ENCODE measurements around the gene ATG101. TPM values are rescaled to one million over a fixed set of nuclear protein-coding genes. Genes with fewer than 3 reads are reported as not detected.
"Not testable (repeated sequence)": the region's sequence is repeated elsewhere in the genome, so short reads cannot be mapped to it uniquely, and the experiment has no call there.

ATG101 gene
- total RNA-seq, 4 donors from 2014 or later = 30.3 to 71.4 (median 61.2) TPM

DNA sequence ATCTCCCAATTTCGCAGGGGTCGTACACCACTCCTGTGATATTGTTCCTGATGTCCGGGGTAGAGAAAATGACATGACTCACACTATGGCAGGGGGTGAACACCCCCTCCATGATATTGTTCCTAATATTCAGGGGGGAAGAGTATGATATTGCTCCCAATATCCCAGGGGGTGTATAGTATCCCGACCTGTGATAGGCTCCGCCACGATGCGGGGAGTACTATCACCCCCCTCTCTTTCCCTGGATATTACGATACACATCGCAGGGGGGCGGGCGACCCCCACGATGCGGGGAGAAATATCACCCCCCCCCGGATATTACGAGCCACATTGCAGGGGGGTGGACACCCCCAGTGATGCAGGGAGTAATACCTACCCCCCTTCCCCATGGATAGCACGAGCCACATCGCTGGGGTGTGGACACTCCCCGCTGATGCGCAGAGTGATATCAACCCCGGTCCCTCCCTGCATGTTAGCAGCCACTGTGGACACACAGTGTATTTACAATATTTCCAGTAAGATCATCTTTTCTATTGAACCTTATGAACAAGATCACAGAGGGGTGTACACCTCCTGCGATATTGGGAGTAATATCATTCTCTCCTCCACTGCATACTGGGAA is 27.4 kb downstream of the ATG101 start:
- Histone ChIP-seq H3K27ac (replicated peaks in 1 of 4) (no peak overlapping the region), H3K36me3 (no peaks in the 10 kb centered on the region), H3K4me3 (no peak overlapping the region), H3K9me3 (no peaks in the 10 kb centered on the region), H3K27me3 (peaks cover 0 to 40% (median 0%) of the 10 kb centered on the region in 4 donors), H3K4me1 (no peaks in the 10 kb centered on the region)
- TF ChIP-seq POLR2AphosphoS5 (IDR thresholded peaks at IDR 0.05) (no peak), EP300 (IDR thresholded peaks at IDR 0.05) (no peak), POLR2A (IDR thresholded peaks at IDR 0.05; ENCODE audit: low read depth) (no peak)
- TF ChIP-seq, protein P1, sequence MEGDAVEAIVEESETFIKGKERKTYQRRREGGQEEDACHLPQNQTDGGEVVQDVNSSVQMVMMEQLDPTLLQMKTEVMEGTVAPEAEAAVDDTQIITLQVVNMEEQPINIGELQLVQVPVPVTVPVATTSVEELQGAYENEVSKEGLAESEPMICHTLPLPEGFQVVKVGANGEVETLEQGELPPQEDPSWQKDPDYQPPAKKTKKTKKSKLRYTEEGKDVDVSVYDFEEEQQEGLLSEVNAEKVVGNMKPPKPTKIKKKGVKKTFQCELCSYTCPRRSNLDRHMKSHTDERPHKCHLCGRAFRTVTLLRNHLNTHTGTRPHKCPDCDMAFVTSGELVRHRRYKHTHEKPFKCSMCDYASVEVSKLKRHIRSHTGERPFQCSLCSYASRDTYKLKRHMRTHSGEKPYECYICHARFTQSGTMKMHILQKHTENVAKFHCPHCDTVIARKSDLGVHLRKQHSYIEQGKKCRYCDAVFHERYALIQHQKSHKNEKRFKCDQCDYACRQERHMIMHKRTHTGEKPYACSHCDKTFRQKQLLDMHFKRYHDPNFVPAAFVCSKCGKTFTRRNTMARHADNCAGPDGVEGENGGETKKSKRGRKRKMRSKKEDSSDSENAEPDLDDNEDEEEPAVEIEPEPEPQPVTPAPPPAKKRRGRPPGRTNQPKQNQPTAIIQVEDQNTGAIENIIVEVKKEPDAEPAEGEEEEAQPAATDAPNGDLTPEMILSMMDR (IDR thresholded peaks at IDR 0.05) = no peak
- 80% methylated on average over 12 of the region's 21 CpGs for WGBS
- DNase-seq (ENCODE audit: extremely low spot score) = no peak
- intact Hi-C loops (cut with DNase I) = no loop called here

DNA sequence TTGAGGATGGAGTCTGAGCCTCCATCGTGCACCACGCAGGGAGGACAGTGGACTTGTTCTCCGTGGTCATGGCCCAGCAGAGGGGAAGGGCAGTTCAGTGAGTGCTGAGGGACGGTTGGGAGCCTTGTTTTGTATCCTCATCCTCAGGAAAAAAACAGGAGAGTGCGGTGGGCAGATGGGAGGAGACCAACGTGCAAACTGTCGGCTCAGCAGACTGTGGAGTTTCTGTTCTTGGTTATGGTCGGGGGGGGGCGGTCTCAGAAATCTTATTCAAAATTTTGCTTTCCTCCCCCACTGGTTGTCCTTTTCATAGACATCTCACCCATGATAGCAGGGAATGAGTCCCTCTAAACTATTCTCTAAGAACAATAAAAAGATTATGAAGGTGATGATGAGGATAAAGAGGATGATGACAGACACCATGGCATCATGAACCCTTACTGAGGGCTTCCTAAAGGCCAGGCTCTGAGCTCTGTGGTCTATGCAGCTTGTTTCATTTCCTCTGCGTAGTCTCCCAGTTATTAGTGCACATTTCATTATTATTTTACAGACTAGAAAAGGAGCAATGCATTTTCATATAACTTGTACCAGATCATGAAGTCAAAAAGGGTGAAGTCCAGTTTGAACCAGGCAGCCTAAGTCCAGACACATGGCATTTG is 34.8 kb downstream of the ATG101 start:
- H3K27me3 ChIP-seq = peaks cover 0 to 57% (median 5%) of the 10 kb centered on the region in 4 donors
- H3K9me3 ChIP-seq; H3K36me3 ChIP-seq; H3K4me1 ChIP-seq; intact Hi-C loops (cut with DNase I); H3K27ac ChIP-seq (replicated peaks in 1 of 4); DNase-seq (ENCODE audit: extremely low spot score); H3K4me3 ChIP-seq: not testable (repeated sequence)
- 61% methylated on average over 10 of the region's 10 CpGs for WGBS

DNA sequence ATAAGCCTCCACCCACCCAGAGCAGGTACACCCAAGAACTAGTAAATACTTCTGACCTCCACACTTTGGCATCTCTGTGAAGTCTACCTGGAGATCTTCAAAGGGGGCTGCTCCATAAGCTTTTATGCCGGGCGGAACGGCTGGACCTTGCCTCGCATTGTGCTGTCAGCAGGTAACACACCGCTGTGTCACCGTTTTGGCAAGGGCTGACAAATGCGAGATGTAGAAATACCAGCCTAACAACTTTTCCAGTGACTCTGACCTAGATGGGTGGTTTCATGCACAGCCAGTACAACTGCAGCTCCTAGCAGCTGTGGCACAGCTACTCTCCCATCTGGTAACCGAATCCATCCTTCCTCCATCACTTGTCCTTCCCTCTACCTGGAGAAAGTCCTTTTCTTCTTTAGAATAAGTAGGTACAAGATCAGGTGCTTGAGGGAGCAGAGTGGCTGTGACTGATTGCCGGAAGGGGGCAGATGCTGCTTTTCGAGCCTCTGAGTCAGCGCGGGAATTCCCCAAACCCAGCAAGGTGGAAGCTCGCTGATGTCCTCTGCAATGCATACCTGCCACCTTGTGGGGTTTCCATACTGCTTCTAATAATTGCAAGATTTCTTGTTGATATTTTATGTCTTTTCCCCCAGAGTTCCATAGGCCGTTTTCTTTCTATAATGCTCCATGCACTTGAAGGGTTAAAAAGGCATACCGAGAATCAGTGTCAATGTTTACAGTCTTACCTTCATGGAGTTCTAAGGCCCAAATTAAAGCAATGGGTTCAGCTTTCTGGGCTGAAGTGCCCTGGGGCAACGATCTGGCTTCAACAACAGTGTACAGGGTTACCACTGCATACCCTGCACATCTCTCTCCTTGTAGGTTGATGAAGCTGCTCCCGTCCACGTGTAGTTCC is 46.7 kb downstream of the ATG101 start:
- DNase-seq (ENCODE audit: extremely low spot score); H3K4me3 ChIP-seq; H3K9me3 ChIP-seq; intact Hi-C loops (cut with DNase I); H3K4me1 ChIP-seq; H3K27ac ChIP-seq (replicated peaks in 1 of 4); H3K36me3 ChIP-seq: not testable (repeated sequence)
- WGBS = 66% methylated on average over 18 of the region's 18 CpGs
- H3K27me3 ChIP-seq = peaks cover 0 to 59% (median 0%) of the 10 kb centered on the region in 4 donors

DNA sequence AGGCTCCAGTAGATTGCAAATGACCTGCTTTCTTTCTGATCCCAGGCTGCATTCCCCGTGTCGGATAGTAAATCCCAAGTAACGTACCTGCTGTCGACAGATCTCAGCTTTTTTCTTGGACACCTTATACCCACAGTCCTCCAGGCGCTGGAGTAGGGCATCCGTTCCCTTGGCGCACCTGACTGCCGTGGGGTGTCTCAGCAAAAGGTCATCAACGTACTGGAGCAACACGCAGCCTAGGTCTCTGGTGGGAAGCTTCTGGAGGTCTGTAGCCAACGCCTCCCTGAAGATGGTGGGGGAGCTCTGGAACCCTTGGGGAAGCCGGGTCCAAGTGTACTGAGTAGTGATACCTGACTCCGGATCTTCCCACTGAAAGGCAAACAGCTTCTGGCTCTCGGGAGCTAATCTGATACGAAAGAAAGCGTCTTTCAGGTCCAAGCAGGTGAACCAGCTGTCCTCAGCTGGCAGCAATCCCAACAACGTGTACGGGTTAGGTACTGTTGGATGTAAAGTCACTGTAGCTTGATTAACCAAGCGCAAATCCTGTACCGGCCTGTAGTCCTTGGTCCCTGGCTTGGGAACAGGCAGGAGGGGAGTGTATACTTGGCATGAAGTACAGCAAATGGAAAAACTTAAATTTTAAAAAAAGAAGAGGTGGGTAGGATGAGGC is 48.2 kb downstream of the ATG101 start:
- DNase-seq (ENCODE audit: extremely low spot score); H3K36me3 ChIP-seq; intact Hi-C loops (cut with DNase I); H3K4me3 ChIP-seq; H3K27ac ChIP-seq (replicated peaks in 1 of 4); H3K9me3 ChIP-seq: not testable (repeated sequence)
- Histone ChIP-seq H3K4me1 (peaks cover 3 to 15% (median 13%) of the 10 kb centered on the region in 4 donors), H3K27me3 (peaks cover 0 to 55% (median 2%) of the 10 kb centered on the region in 4 donors)
- WGBS = 84% methylated on average over 20 of the region's 20 CpGs

DNA sequence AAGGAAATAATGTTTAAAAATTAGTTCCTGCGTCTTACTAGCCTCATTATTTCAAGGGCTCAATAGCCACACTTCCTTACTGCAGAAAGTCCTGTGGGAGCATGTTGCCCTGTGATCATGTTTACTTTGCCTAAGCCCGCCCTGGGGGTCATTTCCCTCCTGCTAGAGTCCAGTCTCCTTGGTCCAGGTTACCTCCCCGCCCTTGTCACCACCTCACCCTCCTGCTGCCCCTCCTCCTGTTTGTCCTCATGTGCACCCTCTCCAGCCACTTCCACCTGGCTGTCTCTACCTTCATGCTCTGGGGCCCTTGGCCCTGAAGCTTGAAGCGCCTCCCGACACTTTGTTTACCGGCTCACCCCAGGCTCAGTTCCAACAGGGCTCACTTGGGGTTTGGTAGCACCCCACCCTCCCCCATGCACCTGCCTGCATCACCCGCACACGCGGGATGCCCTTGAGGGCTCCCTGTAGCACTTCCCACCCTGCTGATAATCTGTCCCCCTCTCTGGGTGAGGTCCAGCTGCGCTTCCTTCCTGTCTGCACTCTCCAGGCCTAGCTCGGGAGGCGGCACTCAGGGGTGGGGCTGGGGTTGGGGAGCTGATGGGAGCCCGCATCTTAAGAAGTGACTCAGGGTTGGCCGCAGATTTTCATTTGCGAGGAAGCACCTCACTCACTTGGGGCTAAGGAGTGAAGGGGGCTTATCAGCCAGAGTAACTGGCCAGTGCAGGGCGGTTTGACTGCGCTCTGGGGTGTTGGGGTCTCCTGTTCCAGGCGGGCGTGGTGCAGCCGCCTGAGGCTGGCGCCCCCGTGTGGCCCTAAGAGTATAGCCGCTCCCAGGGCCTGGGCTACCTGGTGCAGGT is 49.8 kb downstream of the ATG101 start:
- intact Hi-C loops (cut with DNase I) = loop anchor here (5.0 kb wide), 1 partner anchor 122 kb away; no protein-coding TSS in a partner anchor
- no peak for DNase-seq (ENCODE audit: extremely low spot score)

More for the DNA sequence above, 49.8 kb downstream of the ATG101 start:
- Histone ChIP-seq H3K4me1 (peaks cover 3 to 15% (median 13%) of the 10 kb centered on the region in 4 donors), H3K36me3 (no peaks in the 10 kb centered on the region), H3K27me3 (peaks cover 0 to 57% (median 2%) of the 10 kb centered on the region in 4 donors), H3K4me3 (no peak overlapping the region), H3K9me3 (no peaks in the 10 kb centered on the region), H3K27ac (replicated peaks in 1 of 4) (no peak overlapping the region)
- 61% methylated on average over 10 of the region's 23 CpGs for WGBS
- TF ChIP-seq, protein P1 (IDR thresholded peaks at IDR 0.05) = peak in 2 of 3 experiments; percentile 22 to 41
- no peak for TF ChIP-seq POLR2AphosphoS5 (IDR thresholded peaks at IDR 0.05)
- no peak for TF ChIP-seq EP300 (IDR thresholded peaks at IDR 0.05)

Measured in esophagus muscularis mucosa (tissue), 4 donors.